T-helper 22 cell (primary cell): Measurements from ENCODE around the gene GALC.

Experiments
- DNase-seq: peaks from one replicate; pipeline ENCODE4 v3.0.0-alpha.2; 2020; ENCODE audit warnings: low read depth

GALC gene

DNA sequence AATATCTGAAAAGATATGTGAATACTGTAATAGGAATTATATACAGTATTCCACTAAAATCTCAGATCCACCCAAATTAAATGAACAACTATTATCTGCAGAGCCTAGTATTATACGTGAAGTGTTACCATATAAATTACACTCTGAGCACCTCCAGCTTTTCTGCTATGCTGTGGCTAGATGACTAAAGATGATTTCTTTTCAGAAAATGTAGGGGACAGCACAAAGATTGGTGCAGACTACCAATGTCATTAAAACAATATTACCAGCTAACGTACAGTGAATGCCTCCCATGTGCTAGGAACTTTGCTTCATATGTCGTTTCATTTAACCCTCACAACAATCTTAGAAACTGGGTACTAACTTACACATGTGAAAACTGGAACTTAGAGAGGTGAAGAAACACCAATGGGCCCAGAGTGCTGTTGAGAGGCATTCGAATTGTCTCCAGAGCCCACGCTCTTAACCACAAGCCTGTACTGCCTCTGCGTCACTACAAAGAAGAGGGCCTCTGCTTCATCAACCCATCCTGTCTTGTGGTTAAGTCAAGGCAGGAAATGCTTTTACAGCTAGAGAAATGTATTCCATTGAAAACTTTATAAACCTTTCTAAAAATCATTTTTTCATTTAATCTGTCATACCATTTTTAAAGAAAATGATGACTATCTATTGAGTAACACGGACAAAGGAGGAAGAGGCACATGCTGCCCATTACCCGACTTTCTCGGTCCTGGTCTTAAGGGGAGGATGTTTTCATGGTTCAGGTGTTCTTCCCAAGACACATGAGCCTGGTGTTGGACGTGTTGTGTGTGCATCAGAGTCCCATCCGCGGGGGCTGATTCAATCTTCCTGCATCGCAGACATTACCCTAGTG is 13.2 kb upstream of the GALC start:
- peak; percentile 67 for DNase-seq

DNA sequence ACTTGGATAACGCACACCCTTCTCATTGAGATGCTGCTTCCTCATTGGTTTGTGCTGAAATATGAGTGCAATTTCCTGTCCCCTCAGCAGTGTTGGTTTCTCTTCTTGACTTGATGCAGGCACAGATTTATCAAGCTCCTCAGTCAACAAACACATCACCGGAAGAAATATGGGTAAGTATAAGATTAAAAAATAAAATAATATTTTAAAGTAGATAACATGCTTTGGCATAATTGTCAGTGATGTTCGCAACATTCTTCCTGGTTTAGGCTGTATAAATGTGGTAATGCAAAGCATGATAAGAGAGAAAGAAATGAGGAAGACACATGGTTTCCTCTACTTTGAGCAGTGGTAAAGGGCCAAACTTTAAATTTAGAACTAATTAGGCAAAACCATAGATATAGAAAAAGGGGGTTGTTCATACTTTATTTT is 12.1 kb upstream of the GALC start, which contains the start of gene GPR65:
GPR65 (plus strand) TSS at position 86 of the 432 bp plus-strand sequence. CDS start 5,713 bp downstream, outside the sequence.
- peak; percentile 5 for DNase-seq

DNA sequence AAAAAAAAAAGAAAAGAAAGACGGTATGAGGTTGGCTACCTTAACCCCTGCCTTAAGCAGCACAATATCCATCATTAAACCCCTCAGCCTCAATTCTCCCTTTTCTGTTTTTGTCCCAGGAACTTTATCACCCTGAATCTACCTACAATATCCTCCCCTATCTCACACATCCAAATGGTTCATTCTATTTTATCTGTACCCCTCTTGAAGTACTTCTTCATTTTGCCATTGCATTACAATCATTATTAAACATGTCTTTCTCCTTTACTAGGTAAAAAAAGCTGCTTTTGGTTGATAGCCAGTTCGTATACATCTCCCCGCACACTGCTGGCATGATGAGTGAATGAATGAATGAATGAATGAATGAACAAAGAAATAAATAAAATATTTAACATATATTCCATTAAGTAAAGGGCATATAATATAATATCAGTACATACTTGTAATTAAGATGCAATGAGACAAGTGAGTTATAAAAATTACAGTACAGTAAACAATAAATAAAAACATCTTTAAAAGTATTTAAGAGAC is 11.6 kb upstream of the GALC start:
- no peak for DNase-seq

DNA sequence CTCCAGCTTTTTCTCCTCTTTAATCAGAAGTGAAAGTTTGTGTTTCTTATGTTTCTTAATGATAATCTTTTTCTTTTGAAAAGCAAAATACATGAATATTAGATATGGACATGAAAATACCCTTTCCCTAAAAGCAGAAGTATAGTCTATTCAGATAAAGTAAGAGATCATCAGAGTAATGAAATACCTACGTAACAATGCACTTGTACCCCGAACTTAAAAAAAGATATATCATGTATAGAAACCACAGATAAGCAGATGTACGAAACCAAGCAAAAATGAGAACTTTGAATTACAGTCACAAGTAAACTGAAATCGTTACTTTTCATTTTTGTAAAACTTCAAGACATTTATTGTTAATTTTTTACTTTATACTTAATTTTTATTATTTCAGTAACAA is 10.4 kb upstream of the GALC start:
- DNase-seq = no peak

DNA sequence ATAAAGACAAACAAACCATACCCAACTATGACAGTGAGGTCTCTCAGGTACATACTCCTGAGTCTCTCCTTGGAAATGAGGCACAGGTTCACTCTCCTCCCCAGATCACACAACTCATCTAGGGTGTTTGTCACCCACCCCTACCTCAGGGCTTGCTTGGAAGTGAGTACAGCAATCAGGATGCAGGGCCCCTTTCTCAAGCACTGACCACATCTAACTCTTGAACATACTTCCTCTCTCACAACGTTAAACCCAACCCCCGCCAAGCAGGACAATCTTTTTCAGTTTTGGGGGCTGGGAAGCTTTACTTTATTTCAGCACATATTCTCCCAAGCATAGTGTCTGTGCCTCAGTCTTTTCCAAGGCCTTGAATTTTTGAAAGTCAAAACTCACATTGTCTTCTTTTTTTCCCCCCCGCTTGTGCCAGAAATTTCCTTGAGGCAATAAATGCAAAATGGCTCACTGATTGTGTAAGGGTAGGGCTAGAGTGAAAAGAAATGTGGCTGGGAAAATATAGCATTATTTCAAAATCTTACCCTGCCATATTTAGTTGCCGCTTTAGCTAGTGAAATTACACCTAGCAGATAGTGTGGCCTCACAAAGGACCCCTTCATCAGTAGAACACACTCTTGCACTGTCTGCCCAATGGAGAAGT is 9.6 kb upstream of the GALC start:
- DNase-seq = no peak

DNA sequence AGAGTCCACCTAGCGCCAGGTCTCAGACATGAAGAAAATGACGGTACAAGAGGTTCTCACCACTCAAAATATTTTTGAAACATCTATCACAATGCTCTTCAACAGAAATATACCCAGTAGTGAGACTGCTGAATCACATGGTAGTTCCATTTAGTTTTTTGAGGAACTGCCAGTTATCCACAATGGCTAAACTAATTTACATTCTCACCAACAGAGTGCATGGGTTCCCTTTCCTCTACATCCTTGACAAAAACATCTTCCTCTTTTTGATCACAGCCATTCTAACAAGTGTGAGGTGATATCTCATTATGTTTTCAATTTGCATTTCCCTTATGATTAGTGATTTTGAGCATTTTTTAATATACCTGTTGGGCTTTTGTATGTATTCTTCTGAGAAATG is 6.3 kb upstream of the GALC start:
- DNase-seq = no peak

DNA sequence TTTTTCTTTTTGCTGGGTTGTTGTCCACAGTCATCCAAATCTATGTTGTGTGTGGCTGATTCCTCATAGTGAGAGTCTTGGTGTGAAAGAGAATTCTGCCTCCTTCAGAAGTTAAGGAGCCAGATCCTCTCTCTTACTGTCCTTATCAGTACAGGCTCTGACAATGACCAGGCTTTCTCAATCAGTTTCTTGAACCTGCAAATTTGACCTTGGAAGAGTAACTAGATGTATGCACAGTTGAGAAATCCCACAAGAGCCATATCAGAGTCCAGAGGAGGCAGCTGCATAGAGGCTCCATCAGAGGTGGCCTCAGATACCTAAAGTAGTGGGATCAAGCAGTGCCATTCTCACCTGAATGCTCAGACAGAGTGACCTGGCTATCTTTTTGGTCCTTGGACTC is 5.5 kb upstream of the GALC start:
- no peak for DNase-seq

DNA sequence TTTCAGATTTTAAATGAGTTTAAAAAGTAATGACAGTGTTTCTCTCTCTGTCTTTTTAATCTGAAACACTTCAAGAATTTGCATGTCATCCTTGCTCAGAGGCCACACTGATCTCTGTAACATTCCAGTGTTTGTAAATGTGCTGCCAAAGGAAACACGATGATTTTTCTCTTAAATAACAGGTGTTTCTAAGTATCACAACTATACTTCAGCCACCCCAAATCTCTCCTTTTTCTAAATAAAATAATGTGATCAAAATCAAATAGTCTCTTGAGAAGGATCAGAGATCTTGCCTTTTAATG is 3.3 kb upstream of the GALC start:
- no peak for DNase-seq

DNA sequence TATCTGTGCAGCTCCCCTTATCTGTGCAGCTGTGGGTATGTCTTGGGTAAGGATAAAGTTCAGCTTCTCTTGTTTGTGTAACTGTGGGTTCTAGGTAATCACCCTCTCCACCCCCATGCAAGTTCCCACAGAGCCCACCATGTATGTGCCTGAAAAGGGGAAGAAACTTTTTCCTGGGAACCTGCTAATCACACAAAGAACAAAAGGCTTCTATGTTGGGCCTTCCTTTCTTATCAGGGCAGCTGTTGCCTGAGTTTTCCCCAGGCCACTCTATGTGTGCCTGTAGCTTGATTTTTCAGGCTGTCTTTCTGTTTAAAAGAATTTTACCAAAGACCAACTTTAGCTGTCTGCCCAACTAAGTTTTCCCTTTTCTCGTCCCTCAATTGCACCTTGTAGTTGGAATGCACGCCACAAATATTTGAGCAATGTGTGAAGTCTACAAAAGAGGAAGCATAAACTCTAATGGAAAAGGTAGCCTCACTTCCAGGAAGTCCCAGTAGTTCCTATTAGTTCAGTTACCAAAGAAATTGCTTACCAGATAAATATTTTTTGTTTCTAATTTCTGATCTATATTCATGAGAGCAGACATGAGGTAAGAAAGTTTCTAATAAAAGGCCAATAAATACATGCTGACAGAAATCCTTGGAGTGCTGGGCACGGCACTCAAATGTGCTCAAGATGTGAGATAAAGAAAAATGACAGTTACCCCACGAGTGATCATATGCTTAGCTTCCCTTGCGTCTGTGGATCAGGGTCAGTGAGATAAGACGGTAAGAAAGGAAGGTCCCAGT is 2.7 kb upstream of the GALC start:
- DNase-seq = no peak

DNA sequence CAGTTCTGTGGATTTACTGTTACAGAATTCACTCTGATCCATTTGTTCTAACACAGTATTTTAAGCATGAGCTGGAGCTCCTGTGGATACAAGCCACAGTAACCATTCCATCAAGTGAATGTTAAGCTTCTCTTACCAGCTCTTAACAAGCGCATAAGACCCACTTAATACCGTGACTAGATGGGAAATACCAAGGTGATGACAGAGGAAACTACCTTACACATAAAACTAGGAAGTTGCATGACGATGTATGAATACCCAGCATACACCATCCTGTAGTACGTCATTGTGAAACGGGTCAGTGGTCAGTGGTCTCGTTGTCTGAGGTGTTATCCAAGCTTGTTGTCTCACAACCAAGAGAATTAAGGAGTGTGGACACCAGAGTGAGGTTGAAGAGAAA is 2.0 kb upstream of the GALC start:
- peak; percentile 5 for DNase-seq

DNA sequence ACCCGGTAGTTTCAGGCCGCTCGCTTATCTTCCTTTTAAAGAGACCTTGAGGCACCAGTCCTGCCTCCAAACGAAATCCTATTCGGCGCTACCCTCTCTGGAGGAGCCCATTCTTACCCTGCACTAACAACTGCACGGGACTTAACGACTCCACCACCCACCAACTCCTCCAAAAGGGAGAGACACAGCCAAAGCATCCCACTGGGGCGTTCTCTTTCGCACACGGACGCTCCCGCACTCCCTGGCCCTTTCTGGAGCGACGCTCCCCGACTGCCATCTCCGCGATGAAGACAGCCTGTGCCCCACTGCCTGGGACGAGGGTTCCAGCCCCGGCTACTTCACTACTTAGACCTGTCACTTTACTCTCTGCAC is 650 bp downstream of the GALC start:
- no peak for DNase-seq

DNA sequence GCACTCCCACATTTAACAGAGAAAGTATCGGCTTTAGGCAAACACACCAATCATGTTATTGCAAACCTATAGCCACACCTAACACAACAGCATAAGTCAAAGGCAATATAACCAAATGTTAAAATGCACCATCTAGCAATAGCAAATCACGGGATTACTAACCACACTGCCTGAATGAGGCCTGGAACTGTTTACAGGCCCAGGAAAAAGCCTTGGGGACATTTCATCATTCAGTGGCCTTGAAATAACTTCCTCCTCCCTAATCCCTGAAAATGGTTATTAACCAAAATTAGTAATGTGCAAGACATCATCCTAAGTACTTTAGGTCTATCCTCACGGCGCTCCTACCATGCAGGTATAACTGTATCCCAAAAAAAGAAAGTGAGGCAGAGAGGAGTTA is 2.3 kb downstream of the GALC start:
- no peak for DNase-seq

DNA sequence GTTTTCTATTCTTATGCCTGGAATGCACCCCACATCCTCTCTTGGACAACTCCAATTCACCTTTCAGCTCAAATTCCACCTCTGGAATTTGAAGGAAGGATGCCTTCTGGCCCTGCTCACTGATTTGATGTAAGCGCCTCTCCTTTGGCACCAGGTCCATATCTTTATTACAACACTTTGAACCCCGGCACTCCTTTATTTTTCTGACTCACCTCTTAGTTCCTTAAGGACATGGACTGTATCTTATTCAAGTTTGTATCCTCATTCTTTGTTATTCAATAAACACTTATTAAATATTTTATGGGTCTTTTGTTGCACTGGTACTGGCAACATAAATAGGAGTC is 3.1 kb downstream of the GALC start:
- no peak for DNase-seq

DNA sequence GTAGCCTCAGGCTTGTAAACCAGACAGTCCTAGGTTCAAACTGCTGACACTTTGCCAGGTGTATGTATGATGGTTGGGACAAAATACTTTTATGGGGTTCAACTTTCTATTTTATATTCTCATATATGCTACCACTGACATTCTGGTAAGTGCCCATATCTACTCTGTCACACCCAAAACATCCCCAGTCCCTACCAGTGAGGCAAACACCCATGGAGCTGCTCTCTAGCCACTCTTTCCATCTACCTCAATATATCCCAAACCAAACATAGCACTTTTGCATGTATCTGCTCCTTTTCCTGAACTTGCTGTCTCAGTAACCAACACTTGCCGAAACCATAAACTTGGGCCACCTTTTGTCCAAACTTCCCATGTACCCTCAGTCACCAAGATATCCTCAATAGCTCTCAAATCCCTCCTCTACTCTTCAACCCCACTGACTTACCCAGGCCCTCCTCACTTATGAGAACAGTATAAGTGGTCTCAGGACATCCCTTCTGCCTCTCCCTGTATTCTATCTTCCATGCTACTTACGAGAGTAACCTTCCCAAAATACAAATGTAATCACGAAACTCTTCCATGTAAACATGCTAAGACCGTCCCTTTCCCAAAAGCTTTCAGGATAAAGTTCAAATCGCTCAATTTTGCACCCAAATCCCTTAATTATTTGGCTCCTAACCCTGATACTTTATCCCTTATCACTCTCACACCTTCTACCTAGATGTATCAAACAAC is 3.6 kb downstream of the GALC start:
- DNase-seq = no peak

DNA sequence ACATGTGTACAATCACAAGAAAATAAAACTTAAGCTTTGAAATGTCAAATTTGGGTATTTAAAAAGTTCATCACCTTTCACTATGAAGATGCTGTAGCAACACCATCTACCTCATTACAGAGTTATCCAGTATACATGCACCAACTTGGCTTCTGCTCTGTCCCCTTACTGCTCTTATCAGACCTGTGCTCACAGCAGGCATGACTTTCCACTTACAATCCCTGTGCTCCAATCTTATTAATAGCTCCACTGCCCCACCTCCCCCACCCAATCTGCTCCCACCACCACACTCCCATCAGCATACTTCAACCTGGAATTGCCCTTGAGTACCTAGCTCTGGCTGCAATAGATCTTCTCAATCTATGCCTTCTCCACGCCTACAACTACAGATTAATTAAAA is 13.3 kb downstream of the GALC start:
- no peak for DNase-seq

DNA sequence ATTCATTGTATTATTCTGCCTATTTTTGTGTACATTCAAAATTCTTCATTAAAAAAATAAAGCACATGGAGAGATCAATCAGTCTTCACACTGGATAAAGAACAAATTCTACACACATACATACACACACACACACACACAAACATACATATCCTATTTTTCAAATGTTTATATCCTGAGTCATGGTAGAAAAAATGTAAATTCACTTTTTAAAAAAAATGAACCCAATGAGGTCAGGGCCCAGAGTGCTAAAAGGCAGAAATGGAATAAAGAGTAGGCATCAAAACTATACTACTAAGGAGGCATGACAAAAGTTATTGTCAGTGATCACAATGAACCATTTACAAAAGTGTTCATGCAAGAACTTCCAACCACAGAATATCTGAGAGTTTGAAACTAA is 17.3 kb downstream of the GALC start:
- DNase-seq = no peak

DNA sequence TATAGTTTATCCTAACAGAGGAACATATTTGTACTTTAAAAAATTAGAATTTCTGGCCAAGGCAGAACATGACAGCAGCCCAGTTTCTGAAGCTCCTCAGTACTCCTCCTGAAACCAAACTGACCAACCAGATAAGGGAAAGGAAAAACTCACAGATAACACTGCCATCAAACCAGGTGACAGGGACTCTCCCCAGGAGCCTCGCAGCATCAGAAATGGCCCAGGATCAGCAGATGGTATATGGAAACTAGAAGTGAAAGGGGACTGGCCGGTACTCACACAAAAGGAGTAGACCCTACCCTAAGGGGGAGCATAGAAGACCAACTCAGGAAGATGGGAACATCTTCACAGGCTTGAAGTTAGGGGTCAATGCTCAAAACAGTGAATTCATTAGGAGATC is 22.0 kb downstream of the GALC start:
- no peak for DNase-seq

DNA sequence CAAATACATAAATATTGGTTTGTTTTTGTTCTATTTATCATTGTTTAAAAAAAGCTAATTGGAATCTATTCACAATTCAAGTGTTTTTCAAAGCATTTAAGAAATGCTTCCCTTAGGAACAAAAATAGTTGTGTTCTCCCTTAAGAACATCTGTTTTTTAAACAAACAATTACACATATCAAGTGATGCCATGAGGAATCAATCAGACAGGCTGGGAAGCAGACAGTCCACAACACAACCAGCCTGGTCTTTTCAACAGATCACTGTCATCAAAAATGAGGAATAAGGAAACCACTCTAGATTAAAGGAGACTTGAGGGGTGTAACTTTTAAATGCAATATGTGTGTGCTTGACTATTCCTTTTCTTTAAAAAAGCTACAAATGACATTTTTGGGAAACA is 25.5 kb downstream of the GALC start:
- DNase-seq = no peak

DNA sequence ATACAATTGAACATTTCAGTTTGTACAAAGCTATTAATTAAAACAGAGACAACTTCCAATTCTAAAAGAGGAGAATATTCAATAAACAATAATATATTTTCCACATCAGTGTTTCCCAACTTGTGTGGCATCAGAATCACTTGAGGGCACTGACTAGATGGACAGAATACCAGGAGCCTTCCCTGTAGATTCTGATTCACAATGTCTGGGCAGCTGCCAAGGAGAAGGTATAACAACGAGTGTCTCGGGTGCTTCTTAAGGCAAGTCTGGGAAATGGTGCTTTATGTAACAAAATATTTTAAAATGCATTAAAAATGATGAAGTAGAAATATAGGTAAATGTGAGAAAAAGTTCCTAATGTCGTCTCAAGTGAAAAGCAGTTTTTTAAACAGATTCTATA is 26.2 kb downstream of the GALC start:
- no peak for DNase-seq

DNA sequence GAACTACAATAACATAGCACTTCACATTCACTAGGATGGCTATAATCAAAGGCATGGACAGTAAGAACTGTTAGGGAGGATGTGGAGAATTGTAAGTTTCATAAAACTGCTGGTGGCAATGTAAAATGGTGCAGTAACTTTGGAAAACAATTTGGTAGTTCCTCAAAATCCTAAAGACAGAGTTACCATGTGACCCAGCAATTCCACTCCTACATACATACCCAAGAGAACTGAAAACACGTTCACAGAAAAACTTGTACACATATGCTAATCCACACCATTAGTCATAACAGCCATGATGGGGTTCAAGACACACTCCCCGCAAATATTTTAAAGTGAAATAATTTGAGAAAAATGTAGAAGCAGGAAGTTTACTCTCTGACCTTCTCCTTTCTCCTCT is 31.7 kb downstream of the GALC start:
- no peak for DNase-seq

DNA sequence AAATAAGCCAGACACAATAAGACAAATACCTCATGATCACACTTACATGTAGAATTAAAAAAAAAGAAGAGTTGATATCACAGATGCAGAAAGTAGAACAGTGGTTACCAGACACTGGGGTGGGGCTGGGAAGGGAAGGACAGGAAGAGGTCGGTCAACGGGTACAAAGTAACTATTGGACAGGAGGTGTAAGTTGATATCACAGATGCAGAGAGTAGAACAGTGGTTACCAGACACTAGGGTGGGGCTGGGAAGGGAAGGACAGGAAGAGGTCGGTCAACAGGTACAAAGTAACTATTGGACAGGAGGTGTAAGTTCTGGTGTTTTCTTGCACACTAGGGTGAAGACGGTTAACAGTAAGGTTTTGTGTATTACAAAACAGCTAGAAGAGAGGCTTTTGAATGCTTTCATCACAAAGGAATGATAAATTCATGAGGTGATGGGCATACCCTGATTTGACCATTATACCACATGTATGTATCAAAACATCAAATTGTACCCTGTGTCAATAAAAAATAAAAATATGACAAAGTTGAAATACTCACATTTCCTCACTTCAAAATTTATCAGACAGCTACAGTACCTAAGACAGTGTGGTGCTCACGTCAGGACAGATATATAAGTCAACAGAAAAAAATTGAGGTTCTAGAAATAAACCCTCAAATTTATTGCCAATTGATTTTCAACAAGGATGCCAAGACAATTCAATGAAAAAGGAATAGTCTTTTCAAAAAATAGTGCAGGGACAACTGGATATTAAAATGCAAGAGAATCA is 32.8 kb downstream of the GALC start:
- DNase-seq = no peak
